ENCODE measurements around the gene ARMH3.

Gene ARMH3

GRCh38 chr10:101894266-101894665 is 161.7 kb downstream of the ARMH3 start:
- H3K4me3 ChIP-seq (ENCODE audit: control insufficient read depth, low read depth, low read length) = no peak overlapping the region
- TF ChIP-seq CTCF (conservative IDR thresholded peaks at IDR 0.05; ENCODE audit: control insufficient read depth, insufficient read depth, low read depth, low read length) = no peak
- no peak for DNase-seq (ENCODE audit: low read depth)

GRCh38 chr10:101893510-101894120 is 162.4 kb downstream of the ARMH3 start:
- no peak for DNase-seq (ENCODE audit: low read depth)
- no peak for TF ChIP-seq CTCF (conservative IDR thresholded peaks at IDR 0.05; ENCODE audit: control insufficient read depth, insufficient read depth, low read depth, low read length)
- H3K4me3 ChIP-seq (ENCODE audit: control insufficient read depth, low read depth, low read length) = no peak overlapping the region

- peak; percentile 19 for DNase-seq (ENCODE audit: low read depth)
- H3K4me3 ChIP-seq (ENCODE audit: control insufficient read depth, low read depth, low read length) = no peak overlapping the region
- TF ChIP-seq CTCF (conservative IDR thresholded peaks at IDR 0.05; ENCODE audit: control insufficient read depth, insufficient read depth, low read depth, low read length) = no peak
These were observed 163.1 kb downstream of the ARMH3 start for GRCh38 chr10:101892782-101893391.

- peak; percentile 79 for DNase-seq (ENCODE audit: low read depth)
- TF ChIP-seq CTCF (conservative IDR thresholded peaks at IDR 0.05; ENCODE audit: control insufficient read depth, insufficient read depth, low read depth, low read length) = peak; percentile 92
- no peak overlapping the region for H3K4me3 ChIP-seq (ENCODE audit: control insufficient read depth, low read depth, low read length)
These were observed 166.4 kb downstream of the ARMH3 start for GRCh38 chr10:101889256-101890210.

- H3K4me3 ChIP-seq (ENCODE audit: control insufficient read depth, low read depth, low read length) = no peak overlapping the region
- no peak for DNase-seq (ENCODE audit: low read depth)
- no peak for TF ChIP-seq CTCF (conservative IDR thresholded peaks at IDR 0.05; ENCODE audit: control insufficient read depth, insufficient read depth, low read depth, low read length)
These were observed 167.6 kb downstream of the ARMH3 start for GRCh38 chr10:101888251-101888949.

- no peak for TF ChIP-seq CTCF (conservative IDR thresholded peaks at IDR 0.05; ENCODE audit: control insufficient read depth, insufficient read depth, low read depth, low read length)
- H3K4me3 ChIP-seq (ENCODE audit: control insufficient read depth, low read depth, low read length) = no peak overlapping the region
- DNase-seq (ENCODE audit: low read depth) = no peak
These were observed 168.2 kb downstream of the ARMH3 start for GRCh38 chr10:101887775-101888174.

Measured in fibroblast of mammary gland (primary cell).